ENCODE data around the gene RPS6KA1. TPM values are rescaled to one million over a fixed set of nuclear protein-coding genes. Genes with fewer than 3 reads are reported as not detected.

RPS6KA1 gene
- total RNA-seq, 4 donors from 2014 or later: 5.3 to 85.5 (median 13.9) TPM

- no peak for TF ChIP-seq CTCF (IDR thresholded peaks at IDR 0.05; ENCODE audit: low read depth)
These were observed 44.5 kb downstream of the RPS6KA1 start for GRCh38 chr1:26574018-26574417.

- no peak for TF ChIP-seq CTCF (IDR thresholded peaks at IDR 0.05; ENCODE audit: low read depth)
These were observed 45.2 kb downstream of the RPS6KA1 start for GRCh38 chr1:26574719-26575251.

GRCh38 chr1:26575348-26575747, 45.8 kb downstream of the RPS6KA1 start:
- TF ChIP-seq CTCF (IDR thresholded peaks at IDR 0.05; ENCODE audit: low read depth): no peak

GRCh38 chr1:26578167-26578566, 48.6 kb downstream of the RPS6KA1 start:
- TF ChIP-seq CTCF (IDR thresholded peaks at IDR 0.05; ENCODE audit: low read depth): no peak

- no peak for TF ChIP-seq CTCF (IDR thresholded peaks at IDR 0.05; ENCODE audit: low read depth)
These were observed 50.1 kb downstream of the RPS6KA1 start for GRCh38 chr1:26579681-26580111.

- TF ChIP-seq CTCF (IDR thresholded peaks at IDR 0.05; ENCODE audit: low read depth): no peak
These were observed 50.6 kb downstream of the RPS6KA1 start for GRCh38 chr1:26580116-26580515.

- TF ChIP-seq CTCF (IDR thresholded peaks at IDR 0.05; ENCODE audit: low read depth): no peak
These were observed 51.7 kb downstream of the RPS6KA1 start for GRCh38 chr1:26581287-26581651.
